ENCODE results near the gene ANKMY2.

- TF ChIP-seq CTCF (IDR thresholded peaks at IDR 0.05; ENCODE audit: low read depth, low read length), result no peak
- no peak for TF ChIP-seq MYC (IDR thresholded peaks at IDR 0.05; ENCODE audit: low read depth, low read length)
Measured at GRCh38 chr7:16599860-16600259, 45.7 kb downstream of the ANKMY2 start.

Measured in NB4 (cell line).